Coronary artery (tissue), 2 donors: Measurements from ENCODE around the gene CREG1.

Source experiments
- DNase-seq: peaks from one replicate; pipeline ENCODE4 v3.0.0-alpha.2; 2017; ENCODE audit warnings: low spot score
- H3K27ac ChIP-seq, 2 donors: fragments of 200-600 bp; sonication (generic); one replicate each; pipeline ENCODE4 v1.5.1; 2016 to 2019
- H3K4me3 ChIP-seq: fragments of 200-600 bp; sonication (generic); 2 replicates; pipeline ENCODE4 v1.5.1; 2016; ENCODE audit warnings: mild to moderate bottlenecking, moderate library complexity
- CTCF ChIP-seq: fragments of 200-600 bp; sonication (generic); IDR thresholded peaks from one replicate; pipeline ENCODE4 v1.5.1; 2019; ENCODE audit warnings: antibody characterized with exemption

CREG1 gene

GRCh38 chr1:167514288-167514687 lies 39.3 kb downstream of the CREG1 start:
- TF ChIP-seq CTCF = no peak
- Histone ChIP-seq H3K4me3 (no peak overlapping the region), H3K27ac (no peak overlapping the region)
- no peak for DNase-seq

- DNase-seq = no peak
- no peak overlapping the region for H3K4me3 ChIP-seq
- no peak overlapping the region for H3K27ac ChIP-seq
- no peak for TF ChIP-seq CTCF
These were observed 41.4 kb downstream of the CREG1 start for GRCh38 chr1:167512046-167512654.

- Histone ChIP-seq H3K27ac (no peak overlapping the region), H3K4me3 (no peak overlapping the region)
- DNase-seq = no peak
- no peak for TF ChIP-seq CTCF
These were observed 42.1 kb downstream of the CREG1 start for GRCh38 chr1:167511374-167511986.

GRCh38 chr1:167510881-167511280 lies 42.7 kb downstream of the CREG1 start:
- TF ChIP-seq CTCF = no peak
- Histone ChIP-seq H3K27ac (no peak overlapping the region), H3K4me3 (no peak overlapping the region)
- DNase-seq = no peak

- TF ChIP-seq CTCF = no peak
- Histone ChIP-seq H3K27ac (no peak overlapping the region), H3K4me3 (no peak overlapping the region)
- no peak for DNase-seq
These were observed 43.3 kb downstream of the CREG1 start for GRCh38 chr1:167510244-167510643.

- H3K27ac ChIP-seq = no peak overlapping the region
- no peak for DNase-seq
- H3K4me3 ChIP-seq = no peak overlapping the region
- TF ChIP-seq CTCF = no peak
These were observed 44.0 kb downstream of the CREG1 start for GRCh38 chr1:167509587-167509986.

- TF ChIP-seq CTCF = no peak
- Histone ChIP-seq H3K27ac (no peak overlapping the region), H3K4me3 (no peak overlapping the region)
- no peak for DNase-seq
These were observed 45.8 kb downstream of the CREG1 start for GRCh38 chr1:167507719-167508118.
